Measurements from ENCODE around the gene OSBP2.

OSBP2 gene

DNA sequence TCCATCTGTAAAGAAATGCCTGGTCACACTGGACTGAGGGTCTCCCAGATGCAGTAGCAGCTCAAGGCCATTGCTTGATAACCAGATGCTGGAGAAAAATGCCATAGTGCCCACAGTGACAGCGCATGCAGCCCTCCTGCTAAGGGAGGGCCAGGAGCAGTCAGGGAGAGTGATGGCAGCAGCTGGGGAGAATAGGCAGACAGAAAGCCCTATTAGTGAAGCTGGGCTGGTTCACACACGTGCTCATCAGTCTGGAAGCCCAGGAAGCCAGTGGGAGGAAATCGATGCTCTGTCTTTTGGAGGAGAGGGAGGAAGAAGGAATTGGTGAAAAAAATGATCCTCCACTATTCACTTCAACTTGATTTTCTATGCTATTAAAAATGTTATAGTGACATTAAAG, 82.9 kb downstream of the OSBP2 start:
- in situ Hi-C loops (cut with HindIII; ENCODE audit: low sequenced_read_pairs), result no loop called here
- no peak for DNase-seq (ENCODE audit: low read depth)
- no peak overlapping the region for H3K4me3 ChIP-seq (ENCODE audit: low read depth, low read length)
- no peak for TF ChIP-seq CTCF (IDR thresholded peaks at IDR 0.05; ENCODE audit: low read depth, low read length, missing control alignments)

- TF ChIP-seq CTCF (IDR thresholded peaks at IDR 0.05; ENCODE audit: low read depth, low read length, missing control alignments), result no peak
- H3K4me3 ChIP-seq (ENCODE audit: low read depth, low read length), result no peak overlapping the region
- no peak for DNase-seq (ENCODE audit: low read depth)
- in situ Hi-C loops (cut with HindIII; ENCODE audit: low sequenced_read_pairs), result no loop called here
These were observed 83.6 kb downstream of the OSBP2 start for GRCh38 chr22:30778261-30778660.

DNA sequence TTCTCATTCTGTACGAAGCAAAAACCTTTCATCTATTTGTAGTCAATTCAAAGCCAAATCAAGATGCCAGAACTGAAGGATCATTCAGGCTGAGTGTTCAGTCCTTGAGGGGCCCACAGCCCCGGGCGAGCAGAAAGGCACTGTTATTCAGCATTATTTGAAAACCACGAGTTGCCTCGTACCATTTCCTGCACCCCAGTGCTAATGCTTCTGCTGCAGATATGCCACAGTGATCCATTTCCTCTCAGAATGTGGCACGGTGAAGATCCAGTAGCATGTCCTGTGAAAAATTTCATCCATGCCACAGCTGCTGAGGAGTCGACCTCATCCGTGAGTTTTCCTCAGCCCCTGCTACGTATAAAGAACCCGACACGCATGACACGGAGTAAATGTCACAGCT, 85.4 kb downstream of the OSBP2 start:
- H3K4me3 ChIP-seq (ENCODE audit: low read depth, low read length), result no peak overlapping the region
- DNase-seq (ENCODE audit: low read depth), result no peak
- in situ Hi-C loops (cut with HindIII; ENCODE audit: low sequenced_read_pairs), result no loop called here
- no peak for TF ChIP-seq CTCF (IDR thresholded peaks at IDR 0.05; ENCODE audit: low read depth, low read length, missing control alignments)

- DNase-seq (ENCODE audit: low read depth), result no peak
- no peak overlapping the region for H3K4me3 ChIP-seq (ENCODE audit: low read depth, low read length)
- in situ Hi-C loops (cut with HindIII; ENCODE audit: low sequenced_read_pairs), result no loop called here
- TF ChIP-seq CTCF (IDR thresholded peaks at IDR 0.05; ENCODE audit: low read depth, low read length, missing control alignments), result no peak
These were observed 86.7 kb downstream of the OSBP2 start for GRCh38 chr22:30781271-30781875.

- in situ Hi-C loops (cut with HindIII; ENCODE audit: low sequenced_read_pairs), result no loop called here
- H3K4me3 ChIP-seq (ENCODE audit: low read depth, low read length), result no peak overlapping the region
- DNase-seq (ENCODE audit: low read depth), result no peak
- no peak for TF ChIP-seq CTCF (IDR thresholded peaks at IDR 0.05; ENCODE audit: low read depth, low read length, missing control alignments)
These were observed 87.9 kb downstream of the OSBP2 start for GRCh38 chr22:30782613-30783012.

DNA sequence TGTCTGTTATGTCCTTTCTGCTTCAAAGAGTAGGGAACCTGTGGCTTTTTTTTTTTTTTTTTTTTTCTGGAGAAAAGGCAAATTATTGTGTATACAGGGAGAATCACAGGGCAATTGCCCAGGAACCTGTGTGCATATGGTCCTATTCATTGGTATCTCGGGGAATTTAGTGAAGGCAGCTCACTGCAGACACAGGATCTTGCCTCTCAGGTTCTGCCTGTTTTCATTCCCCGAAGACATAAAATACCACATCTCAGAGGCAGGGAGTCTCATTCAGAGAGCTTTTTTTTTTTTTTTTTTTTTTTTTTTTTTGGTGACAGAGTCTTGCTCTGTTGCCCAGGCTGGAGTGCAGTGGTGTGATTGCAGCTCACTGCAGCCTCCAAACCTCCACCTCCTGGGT, 88.3 kb downstream of the OSBP2 start:
- DNase-seq (ENCODE audit: low read depth), result no peak
- in situ Hi-C loops (cut with HindIII; ENCODE audit: low sequenced_read_pairs), result no loop called here
- TF ChIP-seq CTCF (IDR thresholded peaks at IDR 0.05; ENCODE audit: low read depth, low read length, missing control alignments), result no peak
- H3K4me3 ChIP-seq (ENCODE audit: low read depth, low read length), result no peak overlapping the region

DNA sequence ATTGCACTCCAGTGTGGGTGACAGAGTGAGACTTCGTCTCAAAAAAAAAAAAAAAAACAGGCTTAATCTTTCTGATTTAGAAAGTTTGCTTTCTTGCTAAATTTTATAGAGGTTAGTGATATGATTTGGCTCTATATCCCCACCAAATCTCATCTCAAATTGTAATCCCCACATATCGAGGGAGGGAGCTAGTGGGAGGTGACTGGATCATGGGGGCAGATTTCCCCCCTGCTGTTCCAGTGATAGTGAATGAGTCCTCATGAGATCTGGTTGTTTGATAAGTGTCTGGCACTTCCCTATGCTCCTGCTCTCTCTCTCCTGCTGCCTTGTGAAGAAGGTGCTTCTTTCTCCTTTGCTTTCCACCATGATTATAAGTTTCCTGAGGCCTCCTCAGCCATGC, 90.9 kb downstream of the OSBP2 start:
- in situ Hi-C loops (cut with HindIII; ENCODE audit: low sequenced_read_pairs), result no loop called here
- no peak for DNase-seq (ENCODE audit: low read depth)
- no peak for TF ChIP-seq CTCF (IDR thresholded peaks at IDR 0.05; ENCODE audit: low read depth, low read length, missing control alignments)
- no peak overlapping the region for H3K4me3 ChIP-seq (ENCODE audit: low read depth, low read length)

Data from astrocyte of the cerebellum (primary cell).